Heart left ventricle (tissue), 16 donors: Measurements from ENCODE around the gene MICAL1. TPM values are rescaled to one million over a fixed set of nuclear protein-coding genes. Genes with fewer than 3 reads are reported as not detected.

Source experiments
- ATAC-seq, 4 donors: fragments of 200-7000 bp; cut with Tn5 transposase; one replicate each; pipeline ENCODE4 v1.9.1; 2020 to 2022; ENCODE audit warnings: moderate library complexity in 4 of 4, mild to moderate bottlenecking in 3 of 4, moderate number of reproducible peaks in 1 of 4
- DNase-seq, 5 donors: peaks; one replicate each; pipeline ENCODE4 v3.0.0-alpha.2; 2020
- H3K27ac ChIP-seq, 12 donors: fragments of 200-600 bp; sonication (generic) in 4 of 12; one replicate each; pipeline versions ENCODE4 v1.5.0 to v1.8.0; 2016 to 2022; ENCODE audit warnings: mild to moderate bottlenecking in 2 of 12
- H3K27me3 ChIP-seq, 9 donors: fragments of 200-600 bp; sonication (generic) in 2 of 9; one replicate each; pipeline versions ENCODE4 v1.5.1 to v1.8.0; 2016 to 2022; ENCODE audit warnings: mild to moderate bottlenecking in 3 of 9
- H3K36me3 ChIP-seq, 9 donors: fragments of 200-600 bp; sonication (generic) in 2 of 9; one replicate each; pipeline versions ENCODE4 v1.5.0 to v1.8.0; 2018 to 2022; ENCODE audit warnings: mild to moderate bottlenecking in 2 of 9
- H3K4me1 ChIP-seq, 12 donors: fragments of 200-600 bp; sonication (generic) in 4 of 12; one replicate each; pipeline versions ENCODE4 v1.5.0 to v1.8.0; 2016 to 2022; ENCODE audit warnings: mild to moderate bottlenecking in 3 of 12
- H3K4me3 ChIP-seq, 12 donors: fragments of 200-600 bp; sonication (generic) in 4 of 12; one replicate each; pipeline versions ENCODE4 v1.5.0 to v1.8.0; 2017 to 2022; ENCODE audit warnings: mild to moderate bottlenecking in 9 of 12, moderate library complexity in 4 of 12
- H3K9me3 ChIP-seq, 12 donors: fragments of 200-600 bp; sonication (generic) in 4 of 12; one replicate each; pipeline versions ENCODE4 v1.5.0 to v1.8.0; 2016 to 2022; ENCODE audit warnings: mild to moderate bottlenecking in 1 of 12
- POLR2A ChIP-seq, 2 donors: fragments of 450-650 bp; IDR thresholded peaks; one replicate each; pipeline ENCODE4 v1.6.1; 2017; ENCODE audit warnings: antibody characterized with exemption in 2 of 2, mild to moderate bottlenecking in 2 of 2, moderate library complexity in 2 of 2
- WGBS, 4 donors: extraction: QIAGEN DNeasy Blood & Tissue Kit in 2 of 4; methylation state at CpG; one replicate each; pipeline versions ENCODE4 v1.1.5 to v1.1.7; 2013 to 2018; 5-methylcytosine and 5-hydroxymethylcytosine counted together
- intact Hi-C, 10 donors: fragments of 100-400 bp; cut with DNase I; formaldehyde crosslinking; loops; one replicate each; pipeline versions ENCODE4 v1.11.1 to v1.14.2; 2022
- polyA plus RNA-seq, 2 donors: library from polyadenylated mRNA; stranded (reverse); fragments of 200-250 nt; gene quantifications; one replicate each; pipeline ENCODE4 v1.2.3, GENCODE V29; 2013
- total RNA-seq, 9 donors: library from RNA; depleted of rRNA in 2 of 9; stranded (reverse); fragments of >200 nt in 2 of 9; fragmentation: NEBNext Ultra II Directional in 3 of 9; extraction: Animal tissue kit (Norgen Biotek cat#: 25700) in 3 of 9; gene quantifications; one replicate each; pipeline versions ENCODE4 v1.1.0 to v1.2.4, GENCODE V29; 2016 to 2023
- TF ChIP-seq, protein P1 (sequence below), 12 donors: fragments of 200-600 bp; sonication (generic) in 4 of 12; IDR thresholded peaks; one replicate each; pipeline versions ENCODE4 v1.5.0 to v1.8.0; 2018 to 2022; ENCODE audit warnings: antibody characterized with exemption in 12 of 12, mild to moderate bottlenecking in 5 of 12
- donor health status: ischemic (EF 13 %, LVEDD 7.1; RV severe dilation, severe dysfunction).
- donor health status: healthy with polysubstance abuse.
- donor health status: DM: no; HTN: yes; CAD: no.
- donor health status: DM: no; HTN: no; CAD: no.
- donor health status: ischemic (EF 25% LVEDD 6.9; RV normal size, moderate dysfunction).
- donor health status: ischemic (EF 25% LVEDD 5.7; RV mildly dilated, moderate dysfunction).
- donor health status: healthy.
- donor health status: DM: yes; HTN: yes; CAD: no.
- donor health status: ischemic (EF 35%, LVEDD 5.7; RV mildly dilated, moderate dysfunction).
- donor health status: nonischemic (EF 11% LVEDD 7.7; RV severe dilation, severe dysfunction).
- donor health status: DM: yes; HTN: yes; CAD: no.
- donor health status: PGD.
- donor health status: ischemic (EF 29% LVEDD 5.4; RV normal size, mild dysfunction).
- donor health status: nonischemic (EF 23%, LVEDD 6.1; RV moderate dilation, normal function).

The MICAL1 gene
- total and polyA plus RNA-seq, 11 donors = 4.5 to 21.9 (median 6.4) TPM

- no peak for ATAC-seq
- no peak overlapping the region for H3K4me3 ChIP-seq
- H3K27ac ChIP-seq = no peak overlapping the region
- 91 to 95% (median 93%) methylated on average over 3 of the region's 3 CpGs for WGBS, 4 donors
- DNase-seq = no peak
- TF ChIP-seq POLR2A (IDR thresholded peaks at IDR 0.05) = no peak
- TF ChIP-seq, protein P1, sequence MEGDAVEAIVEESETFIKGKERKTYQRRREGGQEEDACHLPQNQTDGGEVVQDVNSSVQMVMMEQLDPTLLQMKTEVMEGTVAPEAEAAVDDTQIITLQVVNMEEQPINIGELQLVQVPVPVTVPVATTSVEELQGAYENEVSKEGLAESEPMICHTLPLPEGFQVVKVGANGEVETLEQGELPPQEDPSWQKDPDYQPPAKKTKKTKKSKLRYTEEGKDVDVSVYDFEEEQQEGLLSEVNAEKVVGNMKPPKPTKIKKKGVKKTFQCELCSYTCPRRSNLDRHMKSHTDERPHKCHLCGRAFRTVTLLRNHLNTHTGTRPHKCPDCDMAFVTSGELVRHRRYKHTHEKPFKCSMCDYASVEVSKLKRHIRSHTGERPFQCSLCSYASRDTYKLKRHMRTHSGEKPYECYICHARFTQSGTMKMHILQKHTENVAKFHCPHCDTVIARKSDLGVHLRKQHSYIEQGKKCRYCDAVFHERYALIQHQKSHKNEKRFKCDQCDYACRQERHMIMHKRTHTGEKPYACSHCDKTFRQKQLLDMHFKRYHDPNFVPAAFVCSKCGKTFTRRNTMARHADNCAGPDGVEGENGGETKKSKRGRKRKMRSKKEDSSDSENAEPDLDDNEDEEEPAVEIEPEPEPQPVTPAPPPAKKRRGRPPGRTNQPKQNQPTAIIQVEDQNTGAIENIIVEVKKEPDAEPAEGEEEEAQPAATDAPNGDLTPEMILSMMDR (IDR thresholded peaks at IDR 0.05) = no peak
- peaks cover 0 to 42% (median 41%) of the 10 kb centered on the region in 9 donors for H3K36me3 ChIP-seq
- peaks cover 0 to 4% (median 0%) of the 10 kb centered on the region in 12 donors for H3K9me3 ChIP-seq
- H3K27me3 ChIP-seq = no peaks in the 10 kb centered on the region
- H3K4me1 ChIP-seq = peaks cover 0 to 38% (median 17%) of the 10 kb centered on the region in 12 donors
- intact Hi-C loops = no loop called here
These were observed 4.7 kb upstream of the MICAL1 start for GRCh38 chr6:109460161-109460829.

DNA sequence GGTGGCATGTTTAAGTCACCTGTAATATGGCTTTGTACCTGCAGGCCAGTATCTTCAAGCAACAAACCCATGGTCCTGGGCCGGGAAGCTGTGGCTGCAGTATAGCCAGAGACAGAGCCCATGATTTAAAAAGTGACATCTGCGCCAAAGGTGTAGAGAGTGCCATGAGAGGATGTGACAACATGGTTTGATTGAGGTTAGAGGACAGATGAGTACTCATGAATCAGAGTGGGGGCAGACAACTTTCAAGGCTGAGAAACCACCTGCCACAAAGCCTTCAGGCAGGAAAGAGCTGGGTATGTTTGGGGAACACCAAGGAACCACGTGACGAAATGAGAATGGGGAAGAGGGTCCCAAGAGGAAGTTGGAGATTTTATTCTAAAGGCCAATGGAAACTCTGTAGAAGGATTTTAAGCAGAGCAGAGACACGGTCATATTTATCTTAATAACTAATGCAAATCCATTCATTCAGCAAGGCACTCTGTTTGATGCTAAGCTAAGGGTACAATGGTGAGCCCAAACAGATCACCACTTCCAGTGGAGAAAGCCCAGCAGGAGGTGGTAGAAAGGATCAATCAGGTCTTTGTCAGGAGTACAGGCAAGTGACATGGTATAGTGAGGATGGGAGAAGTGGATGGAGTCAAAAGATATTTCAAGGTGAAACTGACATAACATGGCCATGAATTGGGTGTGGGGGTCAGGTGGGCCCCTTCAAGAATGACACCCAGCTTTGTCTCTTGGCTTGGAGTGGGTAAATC lies 3.4 kb upstream of the MICAL1 start:
- Histone ChIP-seq H3K36me3 (peaks cover 0 to 29% (median 28%) of the 10 kb centered on the region in 9 donors), H3K4me3 (no peak overlapping the region), H3K27ac (peak overlapping the region in 1 of 12 donors; percentile 66), H3K9me3 (peaks cover 0 to 4% (median 0%) of the 10 kb centered on the region in 12 donors), H3K4me1 (peaks cover 0 to 45% (median 24%) of the 10 kb centered on the region in 12 donors), H3K27me3 (no peaks in the 10 kb centered on the region)
- no peak for ATAC-seq
- DNase-seq = no peak
- 80 to 88% (median 85%) methylated on average over 5 of the region's 5 CpGs for WGBS, 4 donors
- intact Hi-C loops = loop anchor here in 5 of 10 donors (5.0 to 10.0 kb wide), 3 partner anchors 72 to 77 kb away; partner anchors contain the start of gene CD164 (in 4 of the 5)
- no peak for TF ChIP-seq POLR2A (IDR thresholded peaks at IDR 0.05)
- TF ChIP-seq, protein P1 (IDR thresholded peaks at IDR 0.05) = no peak

- intact Hi-C loops = loop anchor here in 5 of 10 donors (5.0 to 10.0 kb wide), 3 partner anchors 70 to 75 kb away; partner anchors contain the start of gene CD164 (in 4 of the 5)
- 77 to 80% (median 77%) methylated on average over 6 of the region's 6 CpGs for WGBS, 4 donors
- DNase-seq = no peak
- Histone ChIP-seq H3K4me3 (no peak overlapping the region), H3K4me1 (peaks cover 0 to 52% (median 26%) of the 10 kb centered on the region in 12 donors), H3K9me3 (peaks cover 0 to 4% (median 0%) of the 10 kb centered on the region in 12 donors), H3K27me3 (no peaks in the 10 kb centered on the region), H3K36me3 (peaks cover 0 to 25% (median 14%) of the 10 kb centered on the region in 9 donors), H3K27ac (peak overlapping the region in 7 of 12 donors; percentile 2 to 74 (median 43))
- no peak for ATAC-seq
- TF ChIP-seq, protein P1 (IDR thresholded peaks at IDR 0.05) = no peak
- TF ChIP-seq POLR2A (IDR thresholded peaks at IDR 0.05) = no peak
These were observed 2.0 kb upstream of the MICAL1 start for GRCh38 chr6:109457562-109457996.
